Neural cell (in vitro differentiated cells): ENCODE data around the gene SMYD5. TPM values are rescaled to one million over a fixed set of nuclear protein-coding genes. Genes with fewer than 3 reads are reported as not detected.

Experiments
- H2AFZ ChIP-seq: fragments of 200-600, 300-800 bp; sonication (generic), shearing (Covaris generic); 2 replicates; pipeline ENCODE4 v1.6.0; 2014; ENCODE audit warnings: low read depth, mild to moderate bottlenecking, antibody characterized with exemption, low read length, moderate library complexity
- H3F3A ChIP-seq: fragments of 200-600 bp; shearing (Covaris generic); 2 replicates; pipeline ENCODE4 v1.6.1; 2016; ENCODE audit warnings: mild to moderate bottlenecking, moderate library complexity, mixed read lengths, antibody characterized with exemption, low read length; ENCODE audit not compliant: insufficient read depth, poor library complexity, severe bottlenecking
- H3K27ac ChIP-seq: fragments of 200-600, 300-800 bp; sonication (generic), shearing (Covaris generic); 2 replicates; pipeline ENCODE4 v1.5.1; 2014; ENCODE audit warnings: mild to moderate bottlenecking, low read length, moderate library complexity
- H3K27me3 ChIP-seq: fragments of 300-800, 200-600 bp; sonication (generic), shearing (Covaris generic); 2 replicates; pipeline ENCODE4 v1.6.0; 2014; ENCODE audit warnings: mild to moderate bottlenecking, low read depth, low read length, moderate library complexity; ENCODE audit not compliant: insufficient read depth
- H3K36me3 ChIP-seq: fragments of 300-800, 200-600 bp; sonication (generic), shearing (Covaris generic); 2 replicates; pipeline ENCODE4 v1.5.1; 2014; ENCODE audit warnings: mild to moderate bottlenecking, antibody characterized with exemption, low read length, moderate library complexity; ENCODE audit not compliant: insufficient read depth
- H3K4me2 ChIP-seq: fragments of 300-800, 200-600 bp; sonication (generic), shearing (Covaris generic); 2 replicates; pipeline ENCODE4 v1.6.0; 2014; ENCODE audit warnings: mild to moderate bottlenecking, low read length
- H3K4me3 ChIP-seq: fragments of 300-800, 200-600 bp; sonication (generic), shearing (Covaris generic); 2 replicates; pipeline ENCODE4 v1.5.1; 2014; ENCODE audit warnings: mild to moderate bottlenecking, low read length, moderate library complexity
- H3K79me2 ChIP-seq: fragments of 200-600 bp; shearing (Covaris generic); replicated peaks from 2 replicates; pipeline ENCODE4 v1.6.0; 2014; ENCODE audit warnings: mild to moderate bottlenecking, low read length, moderate library complexity; ENCODE audit not compliant: insufficient read depth
- H3K9ac ChIP-seq: fragments of 300-800, 200-600 bp; sonication (generic), shearing (Covaris generic); 2 replicates; pipeline ENCODE4 v1.6.1; 2016; ENCODE audit warnings: mild to moderate bottlenecking, low read length, mixed read lengths
- H3K9me2 ChIP-seq: fragments of 200-600 bp; shearing (Covaris generic); 2 replicates; pipeline ENCODE4 v1.6.1; 2016; ENCODE audit warnings: mild to moderate bottlenecking, low read length, mixed read lengths; ENCODE audit not compliant: insufficient read depth
- H3K9me3 ChIP-seq: fragments of 200-600, 300-800 bp; sonication (generic), shearing (Covaris generic); 2 replicates; pipeline ENCODE4 v1.6.1; 2016; ENCODE audit warnings: mild to moderate bottlenecking, mixed run types, low read length, moderate library complexity, mixed read lengths
- H4K20me1 ChIP-seq: fragments of 200-600 bp; shearing (Covaris generic); 2 replicates; pipeline ENCODE4 v1.6.1; 2016; ENCODE audit warnings: mild to moderate bottlenecking, mixed run types; ENCODE audit not compliant: insufficient read depth
- CTCF ChIP-seq: fragments of 450-650 bp; IDR thresholded peaks from 2 replicates; pipeline ENCODE4 v1.5.1; 2014; ENCODE audit warnings: antibody characterized with exemption, mild to moderate bottlenecking, moderate library complexity; ENCODE audit not compliant: poor library complexity, severe bottlenecking
- EP300 ChIP-seq: fragments of 450-650 bp; conservative IDR thresholded peaks from 2 replicates; pipeline ENCODE4 v1.6.1; 2014; ENCODE audit warnings: antibody characterized with exemption, mild to moderate bottlenecking, moderate library complexity; ENCODE audit not compliant: poor library complexity, severe bottlenecking
- EZH2 ChIP-seq: fragments of 200-600, 300-800 bp; shearing (Covaris generic), sonication (generic); IDR thresholded peaks from 2 replicates; pipeline ENCODE4 v1.6.1; 2014; ENCODE audit warnings: antibody characterized with exemption, low read length, borderline replicate concordance, mild to moderate bottlenecking; ENCODE audit not compliant: insufficient read depth, poor library complexity, severe bottlenecking
- MXI1 ChIP-seq: fragments of 450-650 bp; conservative IDR thresholded peaks from 2 replicates; pipeline ENCODE4 v1.6.1; 2014; ENCODE audit warnings: antibody characterized with exemption, mild to moderate bottlenecking; ENCODE audit not compliant: poor library complexity, severe bottlenecking
- POLR2AphosphoS5 ChIP-seq: IDR thresholded peaks from 2 replicates; pipeline ENCODE4 v1.6.1; 2012
- RAD21 ChIP-seq: fragments of 450-650 bp; conservative IDR thresholded peaks from 2 replicates; pipeline ENCODE4 v1.6.1; 2014; ENCODE audit warnings: antibody characterized with exemption, mild to moderate bottlenecking, moderate library complexity
- REST ChIP-seq: IDR thresholded peaks from 2 replicates; pipeline ENCODE4 v1.6.1; 2012; ENCODE audit warnings: borderline replicate concordance
- SMC3 ChIP-seq: fragments of 450-650 bp; conservative IDR thresholded peaks from 2 replicates; pipeline ENCODE4 v1.6.1; 2014; ENCODE audit warnings: antibody characterized with exemption, mild to moderate bottlenecking, moderate library complexity; ENCODE audit not compliant: poor library complexity
- TAF1 ChIP-seq: IDR thresholded peaks from 2 replicates; pipeline ENCODE4 v1.6.1; 2012; ENCODE audit warnings: low read depth
- polyA plus RNA-seq: library from polyadenylated mRNA; depleted of rRNA; stranded (reverse); fragments of >200 nt; gene quantifications from 2 replicates; pipeline ENCODE4 v1.2.3, GENCODE V29; 2014

SMYD5 gene
- polyA plus RNA-seq, 1 donor from 2014 or later = 15.5 TPM

- Histone ChIP-seq H3K36me3 (no peaks in the 10 kb centered on the region), H2AFZ (no peak within 1 kb of the TSS), H3F3A (no peaks in the 10 kb centered on the region), H3K79me2 (no peaks in the 10 kb centered on the region), H3K9me3 (no peaks in the 10 kb centered on the region), H3K27me3 (peaks cover 68% of the 10 kb centered on the region), H4K20me1 (no peaks in the 10 kb centered on the region), H3K4me2 (no peak within 1 kb of the TSS), H3K9me2 (no peaks in the 10 kb centered on the region), H3K27ac (no peak within 1 kb of the TSS), H3K9ac (no peak within 1 kb of the TSS), H3K4me3 (peak within 1 kb of the TSS; percentile 50)
- TF ChIP-seq SMC3 = no peak
- TF ChIP-seq EP300 = no peak
- peak; percentile 77 for TF ChIP-seq EZH2
- no peak for TF ChIP-seq CTCF
- TF ChIP-seq TAF1 = no peak
- no peak for TF ChIP-seq POLR2AphosphoS5
Observed at GRCh38 chr2:73202156-73203054, 11.6 kb upstream of the SMYD5 start, which contains the start of gene NOTO. TSS of gene NOTO (plus strand) at chr2:73202574. CDS start at chr2:73202667, 93 bp downstream.

- H3K9me3 ChIP-seq = no peaks in the 10 kb centered on the region
- no peaks in the 10 kb centered on the region for H3F3A ChIP-seq
- no peak overlapping the region for H3K9ac ChIP-seq
- peaks cover 64% of the 10 kb centered on the region for H3K27me3 ChIP-seq
- H3K9me2 ChIP-seq = no peaks in the 10 kb centered on the region
- H3K79me2 ChIP-seq = no peaks in the 10 kb centered on the region
- H3K4me2 ChIP-seq = no peak overlapping the region
- no peak overlapping the region for H2AFZ ChIP-seq
- no peak overlapping the region for H3K27ac ChIP-seq
- no peaks in the 10 kb centered on the region for H3K36me3 ChIP-seq
- peak overlapping the region; percentile 50 for H3K4me3 ChIP-seq
- TF ChIP-seq SMC3 (no peak), EZH2 (no peak), EP300 (no peak), MXI1 (no peak), TAF1 (no peak)
- H4K20me1 ChIP-seq = no peaks in the 10 kb centered on the region
Observed at GRCh38 chr2:73203055-73203681, 10.9 kb upstream of the SMYD5 start.

GRCh38 chr2:73205611-73206010 lies 8.4 kb upstream of the SMYD5 start:
- H3K4me2 ChIP-seq = no peak overlapping the region
- H3K9me3 ChIP-seq = no peaks in the 10 kb centered on the region
- TF ChIP-seq RAD21 (no peak), REST (no peak), EZH2 (no peak), EP300 (no peak), CTCF (no peak), MXI1 (no peak), TAF1 (no peak), SMC3 (no peak), POLR2AphosphoS5 (no peak)
- H3K27ac ChIP-seq = no peak overlapping the region
- H2AFZ ChIP-seq = no peak overlapping the region
- H3K9ac ChIP-seq = no peak overlapping the region
- no peaks in the 10 kb centered on the region for H4K20me1 ChIP-seq
- H3F3A ChIP-seq = no peaks in the 10 kb centered on the region
- H3K36me3 ChIP-seq = no peaks in the 10 kb centered on the region
- H3K27me3 ChIP-seq = peaks cover 49% of the 10 kb centered on the region
- no peaks in the 10 kb centered on the region for H3K79me2 ChIP-seq
- no peaks in the 10 kb centered on the region for H3K9me2 ChIP-seq
- H3K4me3 ChIP-seq = no peak overlapping the region
